NT2/D1 (cell line): ENCODE data around the gene LILRB1.
"Not testable (repeated sequence)": the region's sequence is repeated elsewhere in the genome, so short reads cannot be mapped to it uniquely, and the experiment has no call there.

Source experiments
- DNase-seq: peaks from one replicate; pipeline ENCODE4 v3.0.0-alpha.2; 2011; ENCODE audit warnings: low read depth, low spot score
- H3K27me3 ChIP-seq: 2 replicates; pipeline ENCODE4 v1.6.0; 2011; ENCODE audit warnings: mild to moderate bottlenecking; ENCODE audit not compliant: insufficient read length, insufficient read depth
- H3K36me3 ChIP-seq: 2 replicates; pipeline ENCODE4 v1.6.1; 2011; ENCODE audit warnings: mild to moderate bottlenecking, low read length, mixed read lengths; ENCODE audit not compliant: insufficient read depth, insufficient read length
- H3K4me1 ChIP-seq: 2 replicates; pipeline ENCODE4 v1.5.1; 2011; ENCODE audit not compliant: insufficient read depth, insufficient read length
- H3K4me3 ChIP-seq: 2 replicates; pipeline ENCODE4 v1.5.1; 2011; ENCODE audit warnings: low read depth; ENCODE audit not compliant: insufficient read length
- H3K9ac ChIP-seq: 2 replicates; pipeline ENCODE4 v1.6.0; 2011; ENCODE audit warnings: low read depth; ENCODE audit not compliant: insufficient read length
- H3K9me3 ChIP-seq: 2 replicates; pipeline ENCODE4 v1.5.1; 2011; ENCODE audit warnings: mild to moderate bottlenecking, low read length; ENCODE audit not compliant: insufficient read depth
- SUZ12 ChIP-seq: IDR thresholded peaks from 2 replicates; pipeline ENCODE4 v1.6.1; 2011; ENCODE audit not compliant: insufficient read length, insufficient read depth; ENCODE audit errors: extremely low read depth
- YY1 ChIP-seq: IDR thresholded peaks from 2 replicates; pipeline ENCODE4 v1.6.1; 2011; ENCODE audit not compliant: insufficient read length, insufficient read depth
- ZNF274 ChIP-seq: IDR thresholded peaks from 2 replicates; pipeline ENCODE4 v1.6.1; 2011; ENCODE audit warnings: mild to moderate bottlenecking, low read depth, low read length

Gene LILRB1

GRCh38 chr19:54614726-54615125 lies 15.6 kb upstream of the LILRB1 start:
- Histone ChIP-seq H3K4me1 (no peaks in the 10 kb centered on the region), H3K9ac (no peak overlapping the region), H3K27me3 (no peaks in the 10 kb centered on the region), H3K36me3 (no peaks in the 10 kb centered on the region), H3K4me3 (no peak overlapping the region), H3K9me3 (peaks cover 8% of the 10 kb centered on the region; the same call in 1 of the 2 replicates)
- TF ChIP-seq YY1: no peak
- no peak for TF ChIP-seq SUZ12
- no peak for TF ChIP-seq ZNF274
- no peak for DNase-seq

- no peak overlapping the region for H3K4me3 ChIP-seq
Measured at GRCh38 chr19:54616057-54616456, 14.2 kb upstream of the LILRB1 start.

GRCh38 chr19:54616821-54617560 lies 13.3 kb upstream of the LILRB1 start:
- Histone ChIP-seq H3K9ac (no peak overlapping the region), H3K36me3 (no peaks in the 10 kb centered on the region), H3K27me3 (no peaks in the 10 kb centered on the region), H3K9me3 (peaks cover 8% of the 10 kb centered on the region; the same call in 1 of the 2 replicates), H3K4me3 (no peak overlapping the region), H3K4me1 (no peaks in the 10 kb centered on the region)
- TF ChIP-seq SUZ12 (no peak), ZNF274 (no peak), YY1 (no peak)
- no peak for DNase-seq

More at GRCh38 chr19:54616057-54616456, 14.2 kb upstream of the LILRB1 start:
- H3K9me3 ChIP-seq: peaks cover 8% of the 10 kb centered on the region; the same call in 1 of the 2 replicates
- H3K36me3 ChIP-seq: no peaks in the 10 kb centered on the region
- no peaks in the 10 kb centered on the region for H3K27me3 ChIP-seq
- DNase-seq: no peak
- TF ChIP-seq SUZ12: no peak
- TF ChIP-seq ZNF274: no peak
- no peak for TF ChIP-seq YY1
- H3K9ac ChIP-seq: no peak overlapping the region
- no peaks in the 10 kb centered on the region for H3K4me1 ChIP-seq

- peaks cover 8% of the 10 kb centered on the region; the same call in 1 of the 2 replicates for H3K9me3 ChIP-seq
- TF ChIP-seq SUZ12 (no peak), YY1 (no peak), ZNF274 (no peak)
- H3K9ac ChIP-seq: no peak overlapping the region
- no peaks in the 10 kb centered on the region for H3K4me1 ChIP-seq
- no peaks in the 10 kb centered on the region for H3K36me3 ChIP-seq
- no peaks in the 10 kb centered on the region for H3K27me3 ChIP-seq
- no peak for DNase-seq
- no peak overlapping the region for H3K4me3 ChIP-seq
Measured at GRCh38 chr19:54620464-54620863, 9.8 kb upstream of the LILRB1 start.

DNA sequence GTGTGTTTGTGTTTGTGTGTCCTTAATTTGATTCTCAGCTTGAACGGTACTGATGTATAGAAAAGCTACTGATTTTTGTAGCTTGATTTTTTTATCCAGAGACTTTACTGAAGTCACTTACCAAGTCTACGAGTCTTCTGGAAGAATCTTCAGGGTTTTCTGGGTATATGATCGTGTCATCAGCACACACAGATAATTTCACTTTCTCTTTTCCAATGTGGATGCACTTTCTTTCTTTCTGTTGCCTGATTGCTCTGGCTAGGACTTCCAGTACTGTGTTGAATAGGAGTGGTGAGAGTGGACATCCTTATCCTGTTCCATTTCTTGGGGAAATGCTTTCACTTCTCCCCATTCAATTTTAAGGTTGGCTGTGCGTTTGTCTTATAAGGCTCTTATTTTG lies 7.9 kb upstream of the LILRB1 start:
- no peak for DNase-seq
- no peaks in the 10 kb centered on the region for H3K36me3 ChIP-seq
- H3K27me3 ChIP-seq: no peaks in the 10 kb centered on the region
- no peak for TF ChIP-seq SUZ12
- no peak for TF ChIP-seq ZNF274
- TF ChIP-seq YY1: no peak
- H3K9me3 ChIP-seq: peaks cover 8% of the 10 kb centered on the region; the same call in 1 of the 2 replicates
- no peaks in the 10 kb centered on the region for H3K4me1 ChIP-seq
- H3K4me3 ChIP-seq: no peak overlapping the region
- H3K9ac ChIP-seq: no peak overlapping the region

- DNase-seq, H3K27me3 ChIP-seq, H3K9ac ChIP-seq, H3K4me3 ChIP-seq, H3K4me1 ChIP-seq, H3K36me3 ChIP-seq, H3K9me3 ChIP-seq: not testable (repeated sequence)
Measured at GRCh38 chr19:54624234-54624633, 6.0 kb upstream of the LILRB1 start.

- not testable (repeated sequence) for H3K36me3 ChIP-seq, H3K27me3 ChIP-seq, H3K9me3 ChIP-seq, DNase-seq, H3K4me1 ChIP-seq, H3K4me3 ChIP-seq, H3K9ac ChIP-seq
Measured at GRCh38 chr19:54624934-54625730, 5.2 kb upstream of the LILRB1 start.
